Tongue (tissue), 2 donors: Measurements from ENCODE around the gene HSPB1. TPM values are rescaled to one million over a fixed set of nuclear protein-coding genes. Genes with fewer than 3 reads are reported as not detected.
"Not testable (repeated sequence)": the region's sequence is repeated elsewhere in the genome, so short reads cannot be mapped to it uniquely, and the experiment has no call there.

ENCODE experiments used
- DNase-seq: peaks from one replicate; pipeline ENCODE4 v3.0.0-alpha.2; 2015
- total RNA-seq: library from RNA; depleted of rRNA; stranded (reverse); fragments of >200 nt; gene quantifications from one replicate; pipeline ENCODE4 v1.2.3, GENCODE V29; 2014

The HSPB1 gene
- total RNA-seq, 1 donor from 2014 or later = 326 TPM

DNA sequence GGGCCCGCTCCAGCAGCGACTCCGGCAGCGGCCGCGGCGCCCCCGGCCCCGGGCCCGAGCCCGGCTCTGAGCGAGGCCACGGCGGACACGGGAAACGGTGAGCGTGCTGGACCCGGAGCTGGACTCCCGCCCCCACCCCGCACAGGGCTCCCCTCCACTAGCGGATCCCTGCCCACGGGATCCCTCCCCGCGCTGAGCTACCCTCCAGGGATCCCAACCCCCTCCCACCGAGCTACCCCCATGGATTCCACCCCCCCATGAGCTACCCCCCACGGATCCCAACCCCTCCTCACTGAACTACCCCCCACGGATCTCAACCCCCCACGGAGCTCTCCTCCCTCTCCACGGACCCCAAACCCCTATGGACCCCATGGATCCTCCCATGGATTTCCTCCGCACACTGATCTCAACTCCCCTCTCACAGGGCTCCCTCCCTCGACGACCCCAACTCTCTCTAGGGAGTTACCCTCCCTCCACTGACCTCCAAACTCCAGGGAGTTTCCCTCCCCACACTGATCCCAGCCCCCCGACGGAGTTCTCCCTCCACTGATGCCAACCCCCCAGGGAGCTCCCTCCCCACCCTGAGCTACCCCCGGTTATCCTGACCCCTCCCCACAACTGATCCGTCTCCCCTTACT lies 20.6 kb upstream of the HSPB1 start:
- no peak for DNase-seq

DNA sequence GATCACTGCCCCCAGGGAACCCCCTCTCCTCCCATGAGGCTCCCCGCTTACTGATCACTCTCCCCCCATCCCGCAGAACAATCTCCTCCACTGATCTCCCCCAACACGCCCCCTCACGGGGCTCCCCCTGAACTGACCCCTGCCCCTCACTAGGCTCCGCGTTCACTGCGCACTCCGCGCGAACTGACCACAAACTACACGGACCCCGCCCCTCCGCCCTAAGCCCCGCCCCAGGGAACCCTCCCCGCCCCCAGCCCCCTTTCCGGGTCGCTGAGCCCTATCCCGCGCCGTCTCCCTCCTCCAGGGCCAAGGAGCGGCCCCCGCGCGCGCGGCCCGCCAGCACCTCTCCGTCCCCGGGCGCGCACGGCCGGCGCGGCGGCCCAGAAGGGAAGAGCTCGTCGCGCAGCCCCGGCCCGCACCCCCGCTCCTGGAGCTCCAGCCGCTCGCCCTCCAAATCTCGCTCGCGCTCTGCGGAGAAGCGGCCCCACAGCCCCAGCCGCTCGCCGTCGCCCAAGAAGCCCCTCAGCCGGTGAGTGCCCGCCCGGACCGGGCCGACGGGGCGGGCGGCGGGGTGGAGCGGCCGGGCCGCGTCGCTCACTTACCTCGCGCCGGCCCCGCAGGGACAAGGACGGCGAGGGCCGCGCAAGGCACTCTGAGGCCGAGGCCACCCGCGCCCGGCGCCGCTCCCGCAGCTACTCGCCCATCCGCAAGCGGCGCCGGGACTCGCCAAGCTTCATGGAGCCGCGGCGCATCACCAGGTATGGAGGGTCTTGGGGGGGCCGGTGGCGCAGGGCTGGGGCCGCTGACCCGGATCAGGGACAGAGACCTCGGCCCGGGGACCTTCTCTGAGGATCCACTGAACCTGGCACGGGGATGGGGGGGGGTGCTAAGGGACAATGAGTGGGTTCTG lies 19.9 kb upstream of the HSPB1 start:
- DNase-seq = no peak

GRCh38 chr7:76283254-76284159 lies 19.0 kb upstream of the HSPB1 start:
- DNase-seq = no peak

GRCh38 chr7:76285604-76286374 lies 16.7 kb upstream of the HSPB1 start:
- DNase-seq = no peak

DNA sequence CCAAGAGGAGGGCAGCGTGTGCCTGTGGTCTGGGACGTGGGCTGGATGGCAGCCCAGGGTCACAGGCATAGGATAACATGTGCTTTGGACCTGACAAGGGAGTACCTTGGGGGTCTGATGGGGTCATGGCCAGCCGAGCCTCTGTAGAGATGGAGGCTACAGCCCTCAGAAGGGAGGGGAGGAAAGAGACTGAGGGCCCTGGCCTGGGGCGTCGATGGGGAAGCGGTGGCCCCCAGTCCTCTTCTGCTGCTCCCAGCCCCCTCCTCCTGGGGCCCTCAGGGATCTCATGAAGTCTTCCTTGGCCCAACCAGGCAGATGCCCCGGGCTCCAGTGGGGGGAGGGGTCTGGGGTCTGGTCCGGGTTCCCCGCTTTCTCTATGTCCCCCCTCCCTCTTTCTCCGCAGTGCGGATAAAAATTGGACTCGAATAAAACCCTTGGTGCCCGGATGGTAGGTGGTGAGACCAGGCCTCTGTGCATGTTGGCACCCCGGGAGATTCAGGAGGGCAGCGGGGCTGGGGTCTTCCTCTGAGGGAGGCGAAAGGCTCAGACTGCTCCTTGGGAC lies 15.6 kb upstream of the HSPB1 start:
- DNase-seq = no peak

- DNase-seq = not testable (repeated sequence)
These were observed 11.6 kb upstream of the HSPB1 start for GRCh38 chr7:76290847-76291350.

- peak; percentile 94 for DNase-seq
These were observed 10.9 kb upstream of the HSPB1 start for GRCh38 chr7:76291351-76292212.

- no peak for DNase-seq
These were observed 10.3 kb upstream of the HSPB1 start for GRCh38 chr7:76292213-76292573.

GRCh38 chr7:76292911-76293310 lies 9.6 kb upstream of the HSPB1 start:
- not testable (repeated sequence) for DNase-seq

- no peak for DNase-seq
These were observed 9.0 kb upstream of the HSPB1 start for GRCh38 chr7:76293407-76293901.

- DNase-seq = peak; percentile 97
These were observed 8.0 kb upstream of the HSPB1 start for GRCh38 chr7:76294344-76295024.

- peak; percentile 69 for DNase-seq
These were observed 5.4 kb upstream of the HSPB1 start for GRCh38 chr7:76296743-76297740.

GRCh38 chr7:76300166-76300731 lies 2.2 kb upstream of the HSPB1 start:
- no peak for DNase-seq

- DNase-seq = no peak
These were observed 1.5 kb upstream of the HSPB1 start for GRCh38 chr7:76301000-76301399.

GRCh38 chr7:76303202-76304147 lies 1.0 kb downstream of the HSPB1 start:
- DNase-seq = peak; percentile 98

GRCh38 chr7:76304888-76305375 lies 2.5 kb downstream of the HSPB1 start:
- peak; percentile 69 for DNase-seq
